Ammon's horn (tissue), 1 donor: ENCODE results near the gene LRRC14B.
"Not testable (repeated sequence)": the region's sequence is repeated elsewhere in the genome, so short reads cannot be mapped to it uniquely, and the experiment has no call there.

Source experiments
- DNase-seq: peaks from one replicate; pipeline ENCODE4 v3.0.0-alpha.2; 2016; ENCODE audit warnings: low spot score

Gene LRRC14B

DNA sequence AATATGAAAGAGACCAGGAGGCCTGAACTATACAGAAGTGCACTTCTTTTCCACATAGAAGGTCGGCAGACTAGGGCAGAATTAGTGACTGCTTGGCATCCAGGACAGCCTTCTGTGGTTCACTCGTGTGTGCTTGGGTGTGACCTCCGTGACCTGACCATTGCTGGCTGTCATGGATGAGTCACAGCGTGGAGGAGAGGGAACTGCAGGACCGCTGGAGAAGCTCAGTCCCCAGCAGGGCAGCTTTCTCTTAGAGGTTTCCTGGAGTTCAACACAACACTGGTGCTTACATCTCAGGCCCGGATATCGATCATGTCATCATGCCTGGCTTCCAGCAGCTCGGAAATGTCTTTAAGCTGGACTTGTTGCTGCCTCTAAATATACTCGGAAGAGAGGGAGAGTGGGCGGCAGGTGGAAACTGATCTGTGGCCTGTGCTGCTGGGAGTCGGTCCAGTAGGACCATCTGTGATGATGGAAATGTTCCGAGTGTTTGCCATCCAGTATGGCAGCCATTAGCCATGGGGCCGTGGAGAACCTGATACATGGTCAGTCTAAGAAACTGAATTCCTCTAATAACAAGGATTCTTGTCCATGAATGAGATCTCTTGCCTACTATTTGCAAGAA lies 49.9 kb downstream of the LRRC14B start:
- not testable (repeated sequence) for DNase-seq

GRCh38 chr5:243683-244367 lies 52.5 kb downstream of the LRRC14B start:
- DNase-seq, result not testable (repeated sequence)

- not testable (repeated sequence) for DNase-seq
Observed at GRCh38 chr5:245717-246116, 54.4 kb downstream of the LRRC14B start.
